Fibroblast of lung (primary cell): ENCODE measurements around the gene SNAP29. TPM values are rescaled to one million over a fixed set of nuclear protein-coding genes. Genes with fewer than 3 reads are reported as not detected.

Source experiments
- DNase-seq, 2 donors: peaks; one replicate each; pipeline versions ENCODE4 v3.0.0 to v3.0.0-alpha.2; 2010; ENCODE audit warnings: low read depth in 2 of 2
- H2AFZ ChIP-seq: 2 replicates; pipeline ENCODE4 v1.5.1; 2012; ENCODE audit warnings: low read length, control low read depth, inconsistent platforms
- H3K27ac ChIP-seq: 2 replicates; pipeline ENCODE4 v1.5.1; 2011; ENCODE audit warnings: low read length, control low read depth; ENCODE audit not compliant: insufficient read depth
- H3K27me3 ChIP-seq: 2 replicates; pipeline ENCODE4 v1.5.1; 2011; ENCODE audit warnings: mild to moderate bottlenecking, low read length; ENCODE audit not compliant: control insufficient read depth, insufficient read depth
- H3K36me3 ChIP-seq: 2 replicates; pipeline ENCODE4 v1.5.1; 2011; ENCODE audit warnings: low read length; ENCODE audit not compliant: control insufficient read depth, insufficient read depth
- H3K4me1 ChIP-seq: 2 replicates; pipeline ENCODE4 v1.5.1; 2011; ENCODE audit warnings: low read length; ENCODE audit not compliant: control insufficient read depth, insufficient read depth; ENCODE audit errors: extremely low read depth
- H3K4me2 ChIP-seq: 2 replicates; pipeline ENCODE4 v1.5.1; 2011; ENCODE audit warnings: low read length, control low read depth; ENCODE audit not compliant: insufficient read depth; ENCODE audit errors: extremely low read depth
- H3K4me3 ChIP-seq, 4 experiments: fragments of 200-600 bp in 1 of 4; sonication (generic) in 1 of 4; replicated peaks in 1 of 4; 2 replicates each; pipeline ENCODE4 v1.5.1; 2011 to 2016; ENCODE audit warnings: low read length in 4 of 4, low read depth in 3 of 4, mild to moderate bottlenecking in 3 of 4, control low read depth in 2 of 4, inconsistent platforms in 1 of 4, mixed read lengths in 1 of 4; ENCODE audit not compliant: insufficient read depth in 1 of 4; ENCODE audit errors: control extremely low read depth in 1 of 4
- H3K79me2 ChIP-seq: 2 replicates; pipeline ENCODE4 v1.5.1; 2012; ENCODE audit warnings: mild to moderate bottlenecking, low read length, inconsistent platforms; ENCODE audit not compliant: control insufficient read depth, insufficient read depth
- H3K9ac ChIP-seq: 2 replicates; pipeline ENCODE4 v1.5.1; 2011; ENCODE audit warnings: mild to moderate bottlenecking, low read length, control low read depth; ENCODE audit not compliant: insufficient read depth
- H3K9me3 ChIP-seq: 2 replicates; pipeline ENCODE4 v1.5.1; 2012; ENCODE audit warnings: low read depth, low read length; ENCODE audit not compliant: control insufficient read depth, insufficient read depth
- H4K20me1 ChIP-seq: 2 replicates; pipeline ENCODE4 v1.5.1; 2011; ENCODE audit warnings: low read length; ENCODE audit not compliant: control insufficient read depth, insufficient read depth; ENCODE audit errors: extremely low read depth
- EZH2 ChIP-seq: IDR thresholded peaks from 2 replicates; pipeline ENCODE4 v1.5.1; 2012; ENCODE audit warnings: low read length, control low read depth, mild to moderate bottlenecking; ENCODE audit errors: missing control alignments
- polyA plus RNA-seq, 2 donors: library from polyadenylated mRNA; depleted of rRNA in 1 of 2; stranded (reverse) in 1 of 2; unstranded in 1 of 2; fragments of >200 nt; gene quantifications; 2 replicates each; pipeline ENCODE4 v1.2.1, GENCODE V29; 2011 to 2012; ENCODE audit warnings: missing spikeins in 1 of 2
- total RNA-seq: library from RNA; depleted of rRNA; stranded (reverse); fragments of >200 nt; gene quantifications from 2 replicates; pipeline ENCODE4 v1.2.1, GENCODE V29; 2014
- TF ChIP-seq, protein P1 (sequence below), 2 donors: IDR thresholded peaks in 1 of 2; conservative IDR thresholded peaks in 1 of 2; 1 replicate in 1 of 2; 2 replicates in 1 of 2; pipeline ENCODE4 v1.5.1; 2011 to 2012; ENCODE audit warnings: low read length in 2 of 2, control low read depth in 1 of 2, inconsistent platforms in 1 of 2, low read depth in 1 of 2, mild to moderate bottlenecking in 1 of 2

SNAP29 gene
- total and polyA plus RNA-seq, 2 donors (not counting 1 experiment from before 2014, with no cell fraction given): 10.6 to 36.1 TPM

DNA sequence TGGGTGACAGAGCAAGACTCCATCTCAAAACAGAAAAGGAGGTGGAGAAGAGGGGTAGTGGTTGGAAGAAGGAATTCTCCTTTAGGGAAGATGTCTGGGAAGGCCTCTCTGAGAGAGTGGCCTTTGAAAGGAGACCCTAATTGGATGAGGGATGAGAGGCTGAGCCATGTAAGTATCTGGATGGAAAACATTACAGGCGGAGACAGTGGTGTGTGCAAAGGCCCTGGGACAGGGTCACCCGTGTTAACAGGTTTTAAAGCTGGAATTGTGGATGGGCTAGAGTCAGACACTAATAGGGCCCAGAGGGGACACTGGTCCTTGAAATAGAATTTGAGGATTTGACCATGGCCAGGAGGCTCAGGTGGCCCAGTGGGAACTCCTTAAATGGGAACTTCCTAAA lies 10.4 kb downstream of the SNAP29 start:
- Histone ChIP-seq H3K27me3 (no peaks in the 10 kb centered on the region), H3K9ac (no peak overlapping the region), H3K27ac (no peak overlapping the region), H3K4me1 (peaks cover 11% of the 10 kb centered on the region), H3K36me3 (peaks cover 3% of the 10 kb centered on the region), H2AFZ (no peak overlapping the region), H3K4me3 (no peak overlapping the region), H3K9me3 (no peaks in the 10 kb centered on the region), H4K20me1 (no peaks in the 10 kb centered on the region), H3K79me2 (no peaks in the 10 kb centered on the region), H3K4me2 (no peak overlapping the region)
- TF ChIP-seq, protein P1, sequence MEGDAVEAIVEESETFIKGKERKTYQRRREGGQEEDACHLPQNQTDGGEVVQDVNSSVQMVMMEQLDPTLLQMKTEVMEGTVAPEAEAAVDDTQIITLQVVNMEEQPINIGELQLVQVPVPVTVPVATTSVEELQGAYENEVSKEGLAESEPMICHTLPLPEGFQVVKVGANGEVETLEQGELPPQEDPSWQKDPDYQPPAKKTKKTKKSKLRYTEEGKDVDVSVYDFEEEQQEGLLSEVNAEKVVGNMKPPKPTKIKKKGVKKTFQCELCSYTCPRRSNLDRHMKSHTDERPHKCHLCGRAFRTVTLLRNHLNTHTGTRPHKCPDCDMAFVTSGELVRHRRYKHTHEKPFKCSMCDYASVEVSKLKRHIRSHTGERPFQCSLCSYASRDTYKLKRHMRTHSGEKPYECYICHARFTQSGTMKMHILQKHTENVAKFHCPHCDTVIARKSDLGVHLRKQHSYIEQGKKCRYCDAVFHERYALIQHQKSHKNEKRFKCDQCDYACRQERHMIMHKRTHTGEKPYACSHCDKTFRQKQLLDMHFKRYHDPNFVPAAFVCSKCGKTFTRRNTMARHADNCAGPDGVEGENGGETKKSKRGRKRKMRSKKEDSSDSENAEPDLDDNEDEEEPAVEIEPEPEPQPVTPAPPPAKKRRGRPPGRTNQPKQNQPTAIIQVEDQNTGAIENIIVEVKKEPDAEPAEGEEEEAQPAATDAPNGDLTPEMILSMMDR (conservative IDR thresholded peaks at IDR 0.05 in 1 of 2, IDR thresholded peaks at IDR 0.05 in 1 of 2; ENCODE audit: low read depth in 1 of 2, low read length in 2 of 2): no peak
- no peak for TF ChIP-seq EZH2
- DNase-seq: no peak

DNA sequence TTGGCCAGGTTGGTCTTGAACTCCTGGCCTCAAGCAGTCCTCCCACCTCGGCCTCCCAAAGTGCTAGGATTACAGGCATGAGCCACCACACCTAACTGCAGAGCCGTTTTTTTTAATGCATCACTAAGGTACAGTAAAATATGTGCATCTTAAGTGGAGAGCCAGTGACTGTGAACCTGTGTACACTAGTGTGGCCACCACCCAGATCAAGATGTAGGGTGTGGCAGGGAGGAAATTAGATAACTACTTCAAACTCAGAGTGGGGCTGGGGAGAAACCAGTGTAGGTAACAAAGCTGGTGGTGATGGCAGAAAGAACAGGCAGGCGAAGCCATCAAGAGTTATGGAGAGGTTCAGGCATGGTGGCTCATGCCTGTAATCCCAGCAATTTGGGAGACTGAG lies 14.4 kb downstream of the SNAP29 start:
- no peak overlapping the region for H3K4me3 ChIP-seq
- no peaks in the 10 kb centered on the region for H4K20me1 ChIP-seq
- no peak overlapping the region for H3K9ac ChIP-seq
- H3K4me1 ChIP-seq: no peaks in the 10 kb centered on the region
- H2AFZ ChIP-seq: no peak overlapping the region
- H3K4me2 ChIP-seq: no peak overlapping the region
- H3K27me3 ChIP-seq: no peaks in the 10 kb centered on the region
- no peak overlapping the region for H3K27ac ChIP-seq
- TF ChIP-seq EZH2: no peak
- TF ChIP-seq, protein P1 (conservative IDR thresholded peaks at IDR 0.05 in 1 of 2, IDR thresholded peaks at IDR 0.05 in 1 of 2; ENCODE audit: low read depth in 1 of 2, low read length in 2 of 2): no peak
- DNase-seq: no peak
- no peaks in the 10 kb centered on the region for H3K79me2 ChIP-seq
- no peaks in the 10 kb centered on the region for H3K9me3 ChIP-seq
- H3K36me3 ChIP-seq: peaks cover 3% of the 10 kb centered on the region

DNA sequence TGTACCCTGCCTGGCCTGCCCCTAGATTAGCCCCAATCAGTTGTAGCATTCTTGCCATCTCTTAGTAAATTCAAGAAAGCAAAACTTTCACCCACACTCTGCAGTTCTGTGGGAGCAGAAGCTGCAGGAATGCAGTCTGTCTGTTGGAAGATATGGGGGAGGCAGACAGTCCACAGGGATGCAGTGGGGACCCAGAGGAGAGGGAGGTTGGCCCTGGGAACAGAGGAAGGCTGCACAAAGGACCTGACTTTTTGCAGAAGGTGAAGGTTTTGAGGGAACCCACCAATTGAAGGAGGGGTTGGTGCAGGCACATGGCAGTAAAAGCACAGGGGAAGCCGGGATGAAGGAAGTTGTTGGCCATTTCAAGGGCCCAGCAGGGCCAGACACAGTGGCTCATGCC lies 16.5 kb downstream of the SNAP29 start:
- Histone ChIP-seq H3K27ac (no peak overlapping the region), H3K79me2 (no peaks in the 10 kb centered on the region), H3K4me1 (no peaks in the 10 kb centered on the region), H3K4me3 (no peak overlapping the region), H3K9ac (no peak overlapping the region), H3K36me3 (no peaks in the 10 kb centered on the region), H3K27me3 (no peaks in the 10 kb centered on the region), H4K20me1 (no peaks in the 10 kb centered on the region), H2AFZ (no peak overlapping the region), H3K4me2 (no peak overlapping the region), H3K9me3 (no peaks in the 10 kb centered on the region)
- no peak for DNase-seq
- no peak for TF ChIP-seq EZH2
- TF ChIP-seq, protein P1 (conservative IDR thresholded peaks at IDR 0.05 in 1 of 2, IDR thresholded peaks at IDR 0.05 in 1 of 2; ENCODE audit: low read depth in 1 of 2, low read length in 2 of 2): no peak
